ENCODE measurements around the gene PNPLA6. TPM values are rescaled to one million over a fixed set of nuclear protein-coding genes. Genes with fewer than 3 reads are reported as not detected.

Gene PNPLA6
- total and polyA plus RNA-seq, 9 of the 15 experiments (the other 6 are each of a cell fraction or from before 2014, with no cell fraction given): 0.07 to 30.2 (median 8.3) TPM

DNA sequence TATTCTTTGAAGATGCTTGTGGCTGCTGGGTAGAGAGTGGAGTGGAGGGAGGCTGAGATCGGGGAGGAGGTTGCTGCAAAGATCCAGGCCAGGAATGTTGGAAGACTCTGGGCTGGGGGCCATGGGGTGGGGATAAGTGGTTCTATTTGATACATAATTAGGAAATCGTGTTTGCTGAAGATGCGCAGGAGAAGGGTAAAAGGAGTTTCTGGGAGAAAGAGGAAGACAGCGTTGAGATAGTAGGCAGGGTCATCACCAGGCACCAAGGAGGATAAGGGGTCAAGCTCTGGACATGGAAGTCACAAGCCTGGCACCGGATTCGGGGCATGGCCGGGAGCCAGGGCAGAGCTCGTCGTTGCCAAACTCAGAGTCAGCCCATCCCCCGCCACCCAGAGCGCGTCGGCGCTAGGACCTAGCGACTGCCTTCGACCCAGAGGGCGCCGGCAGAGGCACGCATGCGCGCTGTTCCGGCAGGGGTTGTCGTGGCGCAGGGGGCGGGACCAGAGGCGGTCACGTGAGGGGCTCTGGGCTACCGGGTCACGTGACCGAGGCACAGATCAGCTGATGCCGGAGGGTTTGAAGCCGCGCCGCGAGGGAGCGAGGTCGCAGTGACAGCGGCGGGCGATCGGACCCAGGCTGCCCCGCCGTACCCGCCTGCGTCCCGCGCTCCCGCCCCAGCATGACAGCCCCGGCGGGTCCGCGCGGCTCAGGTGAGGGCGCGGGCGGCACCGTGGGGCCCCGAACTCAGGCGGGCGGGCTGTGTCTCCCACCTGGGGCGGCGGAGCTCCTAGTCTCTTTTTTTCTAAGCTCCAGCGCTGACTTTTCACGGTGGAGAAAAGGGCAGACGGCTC, 13.2 kb upstream of the PNPLA6 start, which contains the start of gene MCOLN1 (continued):
- TF ChIP-seq, protein P1, sequence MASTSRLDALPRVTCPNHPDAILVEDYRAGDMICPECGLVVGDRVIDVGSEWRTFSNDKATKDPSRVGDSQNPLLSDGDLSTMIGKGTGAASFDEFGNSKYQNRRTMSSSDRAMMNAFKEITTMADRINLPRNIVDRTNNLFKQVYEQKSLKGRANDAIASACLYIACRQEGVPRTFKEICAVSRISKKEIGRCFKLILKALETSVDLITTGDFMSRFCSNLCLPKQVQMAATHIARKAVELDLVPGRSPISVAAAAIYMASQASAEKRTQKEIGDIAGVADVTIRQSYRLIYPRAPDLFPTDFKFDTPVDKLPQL (IDR thresholded peaks at IDR 0.05; ENCODE audit: extremely low read depth, insufficient read length): no peak
- TF ChIP-seq SMAD4 (CRISPR knock-in tag; conservative IDR thresholded peaks at IDR 0.05) (peak; percentile 79), HCFC1 (IDR thresholded peaks at IDR 0.05; ENCODE audit: low read depth, low read length) (peak; percentile 70), CREB1 (IDR thresholded peaks at IDR 0.05) (0 out of 2 replicates have a peak, but pooled peaks have one; percentile 14), CREB1 (CRISPR knock-in tag; IDR thresholded peaks at IDR 0.05) (peak; percentile 82; the same call in 1 of the 2 replicates), ZNF551 (CRISPR knock-in tag; IDR thresholded peaks at IDR 0.05) (no peak), TAF1 (IDR thresholded peaks at IDR 0.05; ENCODE audit: control insufficient read depth, extremely low read depth, insufficient read depth, low read length, severe bottlenecking) (peak; percentile 55)
- TF ChIP-seq, protein P2, sequence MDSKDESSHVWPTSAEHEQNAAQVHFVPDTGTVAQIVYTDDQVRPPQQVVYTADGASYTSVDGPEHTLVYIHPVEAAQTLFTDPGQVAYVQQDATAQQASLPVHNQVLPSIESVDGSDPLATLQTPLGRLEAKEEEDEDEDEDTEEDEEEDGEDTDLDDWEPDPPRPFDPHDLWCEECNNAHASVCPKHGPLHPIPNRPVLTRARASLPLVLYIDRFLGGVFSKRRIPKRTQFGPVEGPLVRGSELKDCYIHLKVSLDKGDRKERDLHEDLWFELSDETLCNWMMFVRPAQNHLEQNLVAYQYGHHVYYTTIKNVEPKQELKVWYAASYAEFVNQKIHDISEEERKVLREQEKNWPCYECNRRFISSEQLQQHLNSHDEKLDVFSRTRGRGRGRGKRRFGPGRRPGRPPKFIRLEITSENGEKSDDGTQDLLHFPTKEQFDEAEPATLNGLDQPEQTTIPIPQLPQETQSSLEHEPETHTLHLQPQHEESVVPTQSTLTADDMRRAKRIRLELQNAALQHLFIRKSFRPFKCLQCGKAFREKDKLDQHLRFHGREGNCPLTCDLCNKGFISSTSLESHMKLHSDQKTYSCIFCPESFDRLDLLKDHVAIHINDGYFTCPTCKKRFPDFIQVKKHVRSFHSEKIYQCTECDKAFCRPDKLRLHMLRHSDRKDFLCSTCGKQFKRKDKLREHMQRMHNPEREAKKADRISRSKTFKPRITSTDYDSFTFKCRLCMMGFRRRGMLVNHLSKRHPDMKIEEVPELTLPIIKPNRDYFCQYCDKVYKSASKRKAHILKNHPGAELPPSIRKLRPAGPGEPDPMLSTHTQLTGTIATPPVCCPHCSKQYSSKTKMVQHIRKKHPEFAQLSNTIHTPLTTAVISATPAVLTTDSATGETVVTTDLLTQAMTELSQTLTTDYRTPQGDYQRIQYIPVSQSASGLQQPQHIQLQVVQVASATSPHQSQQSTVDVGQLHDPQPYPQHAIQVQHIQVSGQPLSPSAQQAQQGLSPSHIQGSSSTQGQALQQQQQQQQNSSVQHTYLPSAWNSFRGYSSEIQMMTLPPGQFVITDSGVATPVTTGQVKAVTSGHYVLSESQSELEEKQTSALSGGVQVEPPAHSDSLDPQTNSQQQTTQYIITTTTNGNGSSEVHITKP (IDR thresholded peaks at IDR 0.05; ENCODE audit: partially characterized antibody): no peak
- TF ChIP-seq, protein P3, sequence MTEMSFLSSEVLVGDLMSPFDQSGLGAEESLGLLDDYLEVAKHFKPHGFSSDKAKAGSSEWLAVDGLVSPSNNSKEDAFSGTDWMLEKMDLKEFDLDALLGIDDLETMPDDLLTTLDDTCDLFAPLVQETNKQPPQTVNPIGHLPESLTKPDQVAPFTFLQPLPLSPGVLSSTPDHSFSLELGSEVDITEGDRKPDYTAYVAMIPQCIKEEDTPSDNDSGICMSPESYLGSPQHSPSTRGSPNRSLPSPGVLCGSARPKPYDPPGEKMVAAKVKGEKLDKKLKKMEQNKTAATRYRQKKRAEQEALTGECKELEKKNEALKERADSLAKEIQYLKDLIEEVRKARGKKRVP (CRISPR knock-in tag; IDR thresholded peaks at IDR 0.05): no peak; the same call in 1 of the 2 replicates
- TF ChIP-seq, protein P4, sequence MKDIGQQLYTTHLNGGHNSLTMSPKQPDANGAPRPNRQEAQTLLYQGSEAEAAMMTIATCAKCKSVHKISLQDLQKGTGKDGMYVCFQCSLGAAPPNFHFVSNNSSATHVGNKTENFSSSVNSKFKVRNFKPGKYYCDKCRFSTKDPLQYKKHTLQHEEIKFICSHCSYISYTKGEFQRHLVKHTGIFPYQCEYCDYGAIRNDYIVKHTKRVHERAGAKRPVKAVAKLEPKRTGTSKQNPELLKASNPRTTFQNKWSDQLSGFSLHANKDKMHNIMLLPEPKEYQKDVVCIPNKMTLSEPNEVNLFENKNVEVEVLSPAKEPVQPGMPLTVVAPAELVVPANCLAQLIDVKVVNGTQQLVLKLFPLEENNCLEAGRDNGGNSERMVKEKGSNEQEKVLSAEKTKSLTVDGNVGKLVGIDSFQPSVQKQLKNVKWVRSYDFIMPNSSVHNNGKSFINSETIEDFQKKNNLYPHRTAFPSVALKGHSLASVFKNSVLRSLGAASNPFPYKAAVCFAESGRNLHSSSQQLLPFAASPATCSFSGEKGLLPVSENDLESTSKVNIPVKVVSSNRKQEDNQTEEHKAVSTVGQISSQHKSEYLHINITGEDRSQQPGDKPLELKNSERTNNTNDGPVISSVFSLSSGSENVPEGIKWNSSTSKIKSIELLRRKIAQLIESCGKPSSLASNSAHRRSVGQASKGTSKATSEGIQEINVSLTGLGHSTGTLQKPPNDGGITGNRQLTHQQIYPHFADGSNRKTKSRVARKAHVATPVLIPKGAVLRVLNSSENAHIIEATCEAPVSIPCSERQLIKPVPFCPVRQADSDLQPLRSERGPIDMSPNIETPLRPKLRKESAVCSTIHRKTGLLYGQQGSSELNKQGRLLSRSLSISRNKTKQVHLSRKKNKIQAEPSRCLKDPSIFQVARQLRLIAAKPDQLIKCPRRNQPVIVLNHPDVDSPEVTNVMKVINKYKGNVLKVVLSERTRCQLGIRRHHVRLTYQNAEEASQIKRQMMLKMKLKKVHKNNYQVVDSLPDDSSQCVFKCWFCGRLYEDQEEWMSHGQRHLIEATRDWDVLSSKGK (CRISPR knock-in tag; IDR thresholded peaks at IDR 0.05): no peak
- TF ChIP-seq, protein P5, sequence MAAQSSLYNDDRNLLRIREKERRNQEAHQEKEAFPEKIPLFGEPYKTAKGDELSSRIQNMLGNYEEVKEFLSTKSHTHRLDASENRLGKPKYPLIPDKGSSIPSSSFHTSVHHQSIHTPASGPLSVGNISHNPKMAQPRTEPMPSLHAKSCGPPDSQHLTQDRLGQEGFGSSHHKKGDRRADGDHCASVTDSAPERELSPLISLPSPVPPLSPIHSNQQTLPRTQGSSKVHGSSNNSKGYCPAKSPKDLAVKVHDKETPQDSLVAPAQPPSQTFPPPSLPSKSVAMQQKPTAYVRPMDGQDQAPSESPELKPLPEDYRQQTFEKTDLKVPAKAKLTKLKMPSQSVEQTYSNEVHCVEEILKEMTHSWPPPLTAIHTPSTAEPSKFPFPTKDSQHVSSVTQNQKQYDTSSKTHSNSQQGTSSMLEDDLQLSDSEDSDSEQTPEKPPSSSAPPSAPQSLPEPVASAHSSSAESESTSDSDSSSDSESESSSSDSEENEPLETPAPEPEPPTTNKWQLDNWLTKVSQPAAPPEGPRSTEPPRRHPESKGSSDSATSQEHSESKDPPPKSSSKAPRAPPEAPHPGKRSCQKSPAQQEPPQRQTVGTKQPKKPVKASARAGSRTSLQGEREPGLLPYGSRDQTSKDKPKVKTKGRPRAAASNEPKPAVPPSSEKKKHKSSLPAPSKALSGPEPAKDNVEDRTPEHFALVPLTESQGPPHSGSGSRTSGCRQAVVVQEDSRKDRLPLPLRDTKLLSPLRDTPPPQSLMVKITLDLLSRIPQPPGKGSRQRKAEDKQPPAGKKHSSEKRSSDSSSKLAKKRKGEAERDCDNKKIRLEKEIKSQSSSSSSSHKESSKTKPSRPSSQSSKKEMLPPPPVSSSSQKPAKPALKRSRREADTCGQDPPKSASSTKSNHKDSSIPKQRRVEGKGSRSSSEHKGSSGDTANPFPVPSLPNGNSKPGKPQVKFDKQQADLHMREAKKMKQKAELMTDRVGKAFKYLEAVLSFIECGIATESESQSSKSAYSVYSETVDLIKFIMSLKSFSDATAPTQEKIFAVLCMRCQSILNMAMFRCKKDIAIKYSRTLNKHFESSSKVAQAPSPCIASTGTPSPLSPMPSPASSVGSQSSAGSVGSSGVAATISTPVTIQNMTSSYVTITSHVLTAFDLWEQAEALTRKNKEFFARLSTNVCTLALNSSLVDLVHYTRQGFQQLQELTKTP (IDR thresholded peaks at IDR 0.05; ENCODE audit: low read depth in 1 of 2, partially characterized antibody in 2 of 2): peak in 1 of 2 experiments; percentile 56
